ENCODE data around the gene HSP90B1. TPM values are rescaled to one million over a fixed set of nuclear protein-coding genes. Genes with fewer than 3 reads are reported as not detected.

Gene HSP90B1
- total and polyA plus RNA-seq, 8 donors = 72.6 to 515 (median 308) TPM

GRCh38 chr12:103897316-103897715, 32.9 kb upstream of the HSP90B1 start:
- no peaks in the 10 kb centered on the region for H3K27me3 ChIP-seq
- H3K36me3 ChIP-seq = no peaks in the 10 kb centered on the region
- TF ChIP-seq EP300 (IDR thresholded peaks at IDR 0.05) (no peak), CTCF (IDR thresholded peaks at IDR 0.05) (no peak), POLR2AphosphoS5 (IDR thresholded peaks at IDR 0.05) (no peak), POLR2A (IDR thresholded peaks at IDR 0.05) (no peak)
- no peak for DNase-seq
- 50 to 89% (median 70%) methylated on average over 3 of the region's 3 CpGs for WGBS, 5 donors
- intact Hi-C loops (cut with DNase I; ENCODE audit: low total_unique reads) = no loop called here
- no peaks in the 10 kb centered on the region for H3K9me3 ChIP-seq
- no peak overlapping the region for H3K4me3 ChIP-seq
- H3K27ac ChIP-seq = no peak overlapping the region
- H3K4me1 ChIP-seq = no peaks in the 10 kb centered on the region

- Histone ChIP-seq H3K27me3 (no peaks in the 10 kb centered on the region), H3K36me3 (no peaks in the 10 kb centered on the region), H3K27ac (no peak overlapping the region), H3K4me3 (no peak overlapping the region), H3K9me3 (no peaks in the 10 kb centered on the region), H3K4me1 (no peaks in the 10 kb centered on the region)
- intact Hi-C loops (cut with DNase I; ENCODE audit: low total_unique reads) = no loop called here
- TF ChIP-seq EP300 (IDR thresholded peaks at IDR 0.05) = no peak
- TF ChIP-seq POLR2A (IDR thresholded peaks at IDR 0.05) = no peak
- TF ChIP-seq POLR2AphosphoS5 (IDR thresholded peaks at IDR 0.05) = no peak
- TF ChIP-seq CTCF (IDR thresholded peaks at IDR 0.05) = no peak
- WGBS, 5 donors = 62 to 75% (median 72%) methylated on average over 7 of the region's 7 CpGs
- DNase-seq = peak in 1 of 2 donors; percentile 36
These were observed 28.6 kb upstream of the HSP90B1 start for GRCh38 chr12:103901518-103902173.

- H3K27ac ChIP-seq = no peak overlapping the region
- H3K36me3 ChIP-seq = no peaks in the 10 kb centered on the region
- no peak overlapping the region for H3K4me3 ChIP-seq
- no peaks in the 10 kb centered on the region for H3K4me1 ChIP-seq
- intact Hi-C loops (cut with DNase I; ENCODE audit: low total_unique reads) = no loop called here
- DNase-seq = no peak
- no peak for TF ChIP-seq POLR2AphosphoS5 (IDR thresholded peaks at IDR 0.05)
- no peak for TF ChIP-seq POLR2A (IDR thresholded peaks at IDR 0.05)
- no peak for TF ChIP-seq EP300 (IDR thresholded peaks at IDR 0.05)
- TF ChIP-seq CTCF (IDR thresholded peaks at IDR 0.05) = no peak
- no peaks in the 10 kb centered on the region for H3K9me3 ChIP-seq
- H3K27me3 ChIP-seq = no peaks in the 10 kb centered on the region
- 82 to 100% (median 97%) methylated on average over 1 of the region's 1 CpG for WGBS, 5 donors
These were observed 26.2 kb upstream of the HSP90B1 start for GRCh38 chr12:103903993-103904392.

GRCh38 chr12:103905730-103906349, 24.4 kb upstream of the HSP90B1 start:
- DNase-seq = no peak
- Histone ChIP-seq H3K4me1 (no peaks in the 10 kb centered on the region), H3K9me3 (no peaks in the 10 kb centered on the region), H3K27ac (no peak overlapping the region), H3K27me3 (no peaks in the 10 kb centered on the region), H3K4me3 (no peak overlapping the region), H3K36me3 (no peaks in the 10 kb centered on the region)
- WGBS, 5 donors = 65 to 81% (median 74%) methylated on average over 4 of the region's 4 CpGs
- TF ChIP-seq CTCF (IDR thresholded peaks at IDR 0.05) (no peak), POLR2AphosphoS5 (IDR thresholded peaks at IDR 0.05) (no peak), EP300 (IDR thresholded peaks at IDR 0.05) (no peak), POLR2A (IDR thresholded peaks at IDR 0.05) (no peak)
- intact Hi-C loops (cut with DNase I; ENCODE audit: low total_unique reads) = no loop called here

Data from stomach (tissue), 9 donors.